ENCODE results near the gene TIMMDC1. TPM values are rescaled to one million over a fixed set of nuclear protein-coding genes. Genes with fewer than 3 reads are reported as not detected.
A peak's percentile ranks its signal among the peaks of the same experiment; 100 is the strongest.

The TIMMDC1 gene
- total and polyA plus RNA-seq, 9 of the 15 experiments (the other 6 are each of a cell fraction or from before 2014, with no cell fraction given), result 62.1 to 226 (median 86.6) TPM

DNA sequence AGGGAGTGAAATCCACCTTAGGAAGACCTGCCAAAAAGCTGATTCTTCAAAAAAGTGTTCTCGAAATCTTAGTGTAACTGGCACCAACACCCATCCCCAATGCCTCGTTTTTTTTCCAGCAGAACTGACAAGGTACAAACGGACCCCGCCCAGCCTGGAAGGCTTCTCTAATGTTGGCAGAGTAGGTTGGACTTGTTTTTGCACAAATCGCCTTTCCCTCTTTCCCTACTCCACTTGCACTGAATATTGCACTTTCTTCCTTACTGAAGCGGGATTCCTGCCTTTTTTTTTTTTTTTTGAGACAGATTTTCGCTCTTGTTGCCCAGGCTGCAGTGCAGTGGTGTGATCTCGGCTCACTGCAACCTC, 544 bp upstream of the TIMMDC1 start:
- peak overlapping the region; percentile 70 for H3K4me3 ChIP-seq
- no peaks in the 10 kb centered on the region for H3K27me3 ChIP-seq (ENCODE audit: control insufficient read depth in 2 of 2, insufficient read depth in 2 of 2, low read length in 2 of 2)
- POLR2A ChIA-PET, result interaction anchor here (0.6 to 1.9 kb wide), 7 partner anchors 10 to 207 kb away, joined by 3 to 12 read pairs (median 4); partner anchors contain the start of gene TMEM39A
- CTCF ChIA-PET (ENCODE audit: low intra/inter-chr PET ratio), result no interaction called here
- FAIRE-seq (no peak), ATAC-seq (peak; percentile 9), DNase-seq (ENCODE audit: extremely low read depth in 1 of 4, low spot score in 3 of 4) (peak in 2 of 4 experiments; percentile 11 to 41)
- no peak for TF ChIP-seq RBM17 (IDR thresholded peaks at IDR 0.05; ENCODE audit: borderline replicate concordance, low read depth, low read length)
- no peak for TF ChIP-seq CHD4 (IDR thresholded peaks at IDR 0.05; ENCODE audit: insufficient read depth, insufficient replicate concordance, low read depth, low read length, poor library complexity, severe bottlenecking)
- TF ChIP-seq CHD1 (IDR thresholded peaks at IDR 0.05; ENCODE audit: low read length), result peak; percentile 73
- no peak for TF ChIP-seq LEF1 (IDR thresholded peaks at IDR 0.05)
- no peak for TF ChIP-seq PBX2 (CRISPR knock-in tag; IDR thresholded peaks at IDR 0.05; ENCODE audit: low read depth)
- no peak for TF ChIP-seq PBX2 (tag; conservative IDR thresholded peaks at IDR 0.05; ENCODE audit: low read depth)
- no peak for TF ChIP-seq ZNF696 (CRISPR knock-in tag; conservative IDR thresholded peaks at IDR 0.05)
- TF ChIP-seq PHB (CRISPR knock-in tag; IDR thresholded peaks at IDR 0.05), result no peak
- 0 out of 4 replicates have a peak, but pooled peaks of 1 of the 2 experiments have one; percentile 32 for TF ChIP-seq MLLT1 (IDR thresholded peaks at IDR 0.05)
- TF ChIP-seq POLR2AphosphoS2 (IDR thresholded peaks at IDR 0.05; ENCODE audit: low read length), result no peak
- peak; percentile 61; the same call in 1 of the 2 replicates for TF ChIP-seq HDGF (IDR thresholded peaks at IDR 0.05)
- TF ChIP-seq ZNF316 (IDR thresholded peaks at IDR 0.05), result peak; percentile 46
- peak; percentile 33; the same call in 1 of the 2 replicates for TF ChIP-seq ZNF766 (CRISPR knock-in tag; conservative IDR thresholded peaks at IDR 0.05)
- H3K9ac ChIP-seq (ENCODE audit: insufficient read depth in 1 of 2, low read depth in 2 of 2, low read length in 2 of 2), result peak overlapping the region; percentile 90 to 98
- in situ Hi-C loops (cut with MboI) (no loop called here), intact Hi-C loops (cut with micrococcal nuclease) (loop anchor here (2.0 to 5.0 kb wide), 2 partner anchors 36 to 61 kb away; partner anchors contain the start of genes CD80 and TMEM39A)
- H3K79me2 ChIP-seq (ENCODE audit: control insufficient read depth, insufficient read depth, low read length), result peaks cover 48% of the 10 kb centered on the region
- no peaks in the 10 kb centered on the region for H3K9me1 ChIP-seq (ENCODE audit: control insufficient read depth, insufficient read depth, low read length)
- H3K36me3 ChIP-seq (ENCODE audit: control insufficient read depth, insufficient read depth, low read length), result peaks cover 15% of the 10 kb centered on the region; the same call in 2 of the 3 replicates
- WGBS (ENCODE audit: insufficient coverage, low coverage, missing lambda C conversion rate), result 0% methylated on average over 5 of the region's 8 CpGs
- TSS peak; percentile 96 for BruUV-seq (replicated peaks)
- no peaks in the 10 kb centered on the region; a peak in 1 of 5 replicates for H3K4me1 ChIP-seq (replicated peaks in 1 of 2; ENCODE audit: control insufficient read depth in 2 of 2, insufficient read depth in 2 of 2, low read length in 2 of 2)
- H4K20me1 ChIP-seq (replicated peaks; ENCODE audit: control insufficient read depth, insufficient read depth, low read length), result no peaks in the 10 kb centered on the region
- H3K27ac ChIP-seq (ENCODE audit: extremely low read depth, low read depth, low read length), result peak overlapping the region; percentile 94
- H2AFZ ChIP-seq (ENCODE audit: low read depth, low read length), result peak overlapping the region; percentile 81
- H3K9me3 ChIP-seq (replicated peaks; ENCODE audit: control insufficient read depth, insufficient read depth, low read depth, low read length), result no peaks in the 10 kb centered on the region
- H3K4me2 ChIP-seq (ENCODE audit: insufficient read depth, low read length), result peak overlapping the region; percentile 87
